ENCODE results near the gene SLCO3A1.

The SLCO3A1 gene

GRCh38 chr15:91997163-91997562 is 143.7 kb downstream of the SLCO3A1 start:
- no peak overlapping the region for H3K4me3 ChIP-seq (ENCODE audit: low read depth in 1 of 5, low read length in 5 of 5)
- no peaks in the 10 kb centered on the region for H3K36me3 ChIP-seq (ENCODE audit: control insufficient read depth in 5 of 5, insufficient read depth in 5 of 5, low read length in 5 of 5)
- no peaks in the 10 kb centered on the region for H3K27me3 ChIP-seq (ENCODE audit: control insufficient read depth in 5 of 5, insufficient read depth in 4 of 5, low read length in 5 of 5)
- peaks cover 0 to 11% (median 9%) of the 10 kb centered on the region in 5 donors for H3K4me1 ChIP-seq (ENCODE audit: control insufficient read depth in 5 of 5, insufficient read depth in 5 of 5, low read length in 5 of 5)
- no peaks in the 10 kb centered on the region for H3K9me3 ChIP-seq (ENCODE audit: control insufficient read depth in 5 of 5, low read length in 5 of 5)
- H3K27ac ChIP-seq (ENCODE audit: low read depth, low read length), result no peak overlapping the region
- no peak overlapping the region for H3K9ac ChIP-seq (ENCODE audit: low read length in 5 of 5)

GRCh38 chr15:92000709-92001108 is 147.2 kb downstream of the SLCO3A1 start:
- no peaks in the 10 kb centered on the region for H3K27me3 ChIP-seq (ENCODE audit: control insufficient read depth in 5 of 5, insufficient read depth in 4 of 5, low read length in 5 of 5)
- H3K9me3 ChIP-seq (ENCODE audit: control insufficient read depth in 5 of 5, low read length in 5 of 5), result no peaks in the 10 kb centered on the region
- no peaks in the 10 kb centered on the region for H3K36me3 ChIP-seq (ENCODE audit: control insufficient read depth in 5 of 5, insufficient read depth in 5 of 5, low read length in 5 of 5)
- no peak overlapping the region for H3K4me3 ChIP-seq (ENCODE audit: low read depth in 1 of 5, low read length in 5 of 5)
- H3K27ac ChIP-seq (ENCODE audit: low read depth, low read length), result no peak overlapping the region
- H3K4me1 ChIP-seq (ENCODE audit: control insufficient read depth in 5 of 5, insufficient read depth in 5 of 5, low read length in 5 of 5), result no peaks in the 10 kb centered on the region
- no peak overlapping the region for H3K9ac ChIP-seq (ENCODE audit: low read length in 5 of 5)

- H3K27ac ChIP-seq (ENCODE audit: low read depth, low read length), result no peak overlapping the region
- H3K27me3 ChIP-seq (ENCODE audit: control insufficient read depth in 5 of 5, insufficient read depth in 4 of 5, low read length in 5 of 5), result no peaks in the 10 kb centered on the region
- H3K9ac ChIP-seq (ENCODE audit: low read length in 5 of 5), result no peak overlapping the region
- no peak overlapping the region for H3K4me3 ChIP-seq (ENCODE audit: low read depth in 1 of 5, low read length in 5 of 5)
- no peaks in the 10 kb centered on the region for H3K4me1 ChIP-seq (ENCODE audit: control insufficient read depth in 5 of 5, insufficient read depth in 5 of 5, low read length in 5 of 5)
- no peaks in the 10 kb centered on the region for H3K9me3 ChIP-seq (ENCODE audit: control insufficient read depth in 5 of 5, low read length in 5 of 5)
- no peaks in the 10 kb centered on the region for H3K36me3 ChIP-seq (ENCODE audit: control insufficient read depth in 5 of 5, insufficient read depth in 5 of 5, low read length in 5 of 5)
Measured at GRCh38 chr15:92001307-92001706, 147.8 kb downstream of the SLCO3A1 start.

GRCh38 chr15:92002666-92003065 is 149.2 kb downstream of the SLCO3A1 start:
- Histone ChIP-seq H3K9ac (ENCODE audit: low read length in 5 of 5) (no peak overlapping the region), H3K27me3 (ENCODE audit: control insufficient read depth in 5 of 5, insufficient read depth in 4 of 5, low read length in 5 of 5) (no peaks in the 10 kb centered on the region), H3K27ac (ENCODE audit: low read depth, low read length) (no peak overlapping the region), H3K4me1 (ENCODE audit: control insufficient read depth in 5 of 5, insufficient read depth in 5 of 5, low read length in 5 of 5) (no peaks in the 10 kb centered on the region), H3K4me3 (ENCODE audit: low read depth in 1 of 5, low read length in 5 of 5) (no peak overlapping the region), H3K36me3 (ENCODE audit: control insufficient read depth in 5 of 5, insufficient read depth in 5 of 5, low read length in 5 of 5) (no peaks in the 10 kb centered on the region), H3K9me3 (ENCODE audit: control insufficient read depth in 5 of 5, low read length in 5 of 5) (no peaks in the 10 kb centered on the region)

- Histone ChIP-seq H3K4me1 (ENCODE audit: control insufficient read depth in 5 of 5, insufficient read depth in 5 of 5, low read length in 5 of 5) (peaks cover 0 to under 1% (median 0%) of the 10 kb centered on the region in 5 donors), H3K9me3 (ENCODE audit: control insufficient read depth in 5 of 5, low read length in 5 of 5) (no peaks in the 10 kb centered on the region), H3K9ac (ENCODE audit: low read length in 5 of 5) (no peak overlapping the region), H3K36me3 (ENCODE audit: control insufficient read depth in 5 of 5, insufficient read depth in 5 of 5, low read length in 5 of 5) (no peaks in the 10 kb centered on the region), H3K27me3 (ENCODE audit: control insufficient read depth in 5 of 5, insufficient read depth in 4 of 5, low read length in 5 of 5) (no peaks in the 10 kb centered on the region), H3K27ac (ENCODE audit: low read depth, low read length) (no peak overlapping the region), H3K4me3 (ENCODE audit: low read depth in 1 of 5, low read length in 5 of 5) (no peak overlapping the region)
Measured at GRCh38 chr15:92003515-92004067, 150.1 kb downstream of the SLCO3A1 start.

GRCh38 chr15:92005154-92005553 is 151.6 kb downstream of the SLCO3A1 start:
- Histone ChIP-seq H3K4me3 (ENCODE audit: low read depth in 1 of 5, low read length in 5 of 5) (no peak overlapping the region), H3K27me3 (ENCODE audit: control insufficient read depth in 5 of 5, insufficient read depth in 4 of 5, low read length in 5 of 5) (no peaks in the 10 kb centered on the region), H3K9me3 (ENCODE audit: control insufficient read depth in 5 of 5, low read length in 5 of 5) (no peaks in the 10 kb centered on the region), H3K9ac (ENCODE audit: low read length in 5 of 5) (no peak overlapping the region), H3K27ac (ENCODE audit: low read depth, low read length) (no peak overlapping the region), H3K36me3 (ENCODE audit: control insufficient read depth in 5 of 5, insufficient read depth in 5 of 5, low read length in 5 of 5) (no peaks in the 10 kb centered on the region), H3K4me1 (ENCODE audit: control insufficient read depth in 5 of 5, insufficient read depth in 5 of 5, low read length in 5 of 5) (peaks cover 0 to 8% (median 0%) of the 10 kb centered on the region in 5 donors)

GRCh38 chr15:92006186-92007028 is 152.9 kb downstream of the SLCO3A1 start:
- H3K4me3 ChIP-seq (ENCODE audit: low read depth in 1 of 5, low read length in 5 of 5), result no peak overlapping the region
- no peak overlapping the region for H3K9ac ChIP-seq (ENCODE audit: low read length in 5 of 5)
- no peaks in the 10 kb centered on the region for H3K36me3 ChIP-seq (ENCODE audit: control insufficient read depth in 5 of 5, insufficient read depth in 5 of 5, low read length in 5 of 5)
- peaks cover 0 to 9% (median 0%) of the 10 kb centered on the region in 5 donors for H3K4me1 ChIP-seq (ENCODE audit: control insufficient read depth in 5 of 5, insufficient read depth in 5 of 5, low read length in 5 of 5)
- H3K27me3 ChIP-seq (ENCODE audit: control insufficient read depth in 5 of 5, insufficient read depth in 4 of 5, low read length in 5 of 5), result no peaks in the 10 kb centered on the region
- H3K27ac ChIP-seq (ENCODE audit: low read depth, low read length), result no peak overlapping the region
- H3K9me3 ChIP-seq (ENCODE audit: control insufficient read depth in 5 of 5, low read length in 5 of 5), result no peaks in the 10 kb centered on the region

- Histone ChIP-seq H3K36me3 (ENCODE audit: control insufficient read depth in 5 of 5, insufficient read depth in 5 of 5, low read length in 5 of 5) (no peaks in the 10 kb centered on the region), H3K27ac (ENCODE audit: low read depth, low read length) (no peak overlapping the region), H3K9ac (ENCODE audit: low read length in 5 of 5) (no peak overlapping the region), H3K4me3 (ENCODE audit: low read depth in 1 of 5, low read length in 5 of 5) (no peak overlapping the region), H3K4me1 (ENCODE audit: control insufficient read depth in 5 of 5, insufficient read depth in 5 of 5, low read length in 5 of 5) (peaks cover 3 to 20% (median 9%) of the 10 kb centered on the region in 5 donors), H3K27me3 (ENCODE audit: control insufficient read depth in 5 of 5, insufficient read depth in 4 of 5, low read length in 5 of 5) (no peaks in the 10 kb centered on the region), H3K9me3 (ENCODE audit: control insufficient read depth in 5 of 5, low read length in 5 of 5) (no peaks in the 10 kb centered on the region)
Measured at GRCh38 chr15:92009162-92009561, 155.7 kb downstream of the SLCO3A1 start.

- Histone ChIP-seq H3K9ac (ENCODE audit: low read length in 5 of 5) (no peak overlapping the region), H3K27ac (ENCODE audit: low read depth, low read length) (no peak overlapping the region), H3K36me3 (ENCODE audit: control insufficient read depth in 5 of 5, insufficient read depth in 5 of 5, low read length in 5 of 5) (no peaks in the 10 kb centered on the region), H3K4me3 (ENCODE audit: low read depth in 1 of 5, low read length in 5 of 5) (peak overlapping the region in 4 of 5 donors; percentile 9 to 19 (median 12)), H3K27me3 (ENCODE audit: control insufficient read depth in 5 of 5, insufficient read depth in 4 of 5, low read length in 5 of 5) (no peaks in the 10 kb centered on the region), H3K9me3 (ENCODE audit: control insufficient read depth in 5 of 5, low read length in 5 of 5) (no peaks in the 10 kb centered on the region), H3K4me1 (ENCODE audit: control insufficient read depth in 5 of 5, insufficient read depth in 5 of 5, low read length in 5 of 5) (peaks cover 3 to 20% (median 9%) of the 10 kb centered on the region in 5 donors)
Measured at GRCh38 chr15:92011611-92012367, 158.3 kb downstream of the SLCO3A1 start.

- Histone ChIP-seq H3K27ac (ENCODE audit: low read depth, low read length) (no peak overlapping the region), H3K9ac (ENCODE audit: low read length in 5 of 5) (no peak overlapping the region)
Measured at GRCh38 chr15:92012368-92012629, 158.8 kb downstream of the SLCO3A1 start.

More at GRCh38 chr15:92012368-92012629, 158.8 kb downstream of the SLCO3A1 start:
- no peaks in the 10 kb centered on the region for H3K27me3 ChIP-seq (ENCODE audit: control insufficient read depth in 5 of 5, insufficient read depth in 4 of 5, low read length in 5 of 5)
- H3K36me3 ChIP-seq (ENCODE audit: control insufficient read depth in 5 of 5, insufficient read depth in 5 of 5, low read length in 5 of 5), result no peaks in the 10 kb centered on the region
- peaks cover 3 to 20% (median 9%) of the 10 kb centered on the region in 5 donors for H3K4me1 ChIP-seq (ENCODE audit: control insufficient read depth in 5 of 5, insufficient read depth in 5 of 5, low read length in 5 of 5)
- peak overlapping the region in 2 of 5 donors; percentile 11 to 14 for H3K4me3 ChIP-seq (ENCODE audit: low read depth in 1 of 5, low read length in 5 of 5)
- no peaks in the 10 kb centered on the region for H3K9me3 ChIP-seq (ENCODE audit: control insufficient read depth in 5 of 5, low read length in 5 of 5)
